ENCODE measurements around the gene TBC1D1.

DNA sequence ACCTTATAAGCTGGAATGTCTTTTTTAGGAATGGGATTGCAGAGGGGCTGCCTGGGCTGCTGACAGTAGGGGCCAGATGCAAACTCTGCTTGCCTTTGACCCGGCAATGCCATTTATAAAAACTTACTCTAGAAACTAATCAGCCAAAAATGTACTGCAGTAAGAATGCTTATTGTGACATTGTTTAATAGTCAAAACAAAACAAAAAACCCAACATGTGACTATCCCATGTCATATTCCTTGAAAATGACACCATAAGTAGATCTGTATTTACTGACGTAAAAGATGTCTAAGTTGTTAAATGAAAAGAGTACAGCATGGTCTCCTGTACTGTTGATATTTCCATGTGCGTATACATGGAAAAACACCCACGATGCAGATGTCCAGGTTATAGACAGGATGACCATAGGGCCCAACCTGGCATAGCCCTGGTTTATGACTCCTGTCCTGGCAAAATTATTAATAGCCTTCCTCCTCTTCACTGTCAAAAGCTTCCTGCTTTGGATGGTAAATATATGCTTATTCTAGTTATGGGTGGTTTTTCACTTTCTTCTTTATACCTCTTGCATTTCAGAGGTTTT is 208.2 kb downstream of the TBC1D1 start:
- no peak for TF ChIP-seq POLR2AphosphoS5 (IDR thresholded peaks at IDR 0.05; ENCODE audit: low read depth, low read length)
- no peak for TF ChIP-seq TAF1 (IDR thresholded peaks at IDR 0.05; ENCODE audit: borderline replicate concordance, low read depth, low read length)
- TF ChIP-seq POLR2A (IDR thresholded peaks at IDR 0.05; ENCODE audit: low read depth, low read length): no peak
